Caki2 (cell line): ENCODE measurements around the gene APBA1. TPM values are rescaled to one million over a fixed set of nuclear protein-coding genes. Genes with fewer than 3 reads are reported as not detected.

Experiments used
- DNase-seq: peaks from one replicate; pipeline ENCODE4 v3.0.0-alpha.2; 2015; ENCODE audit warnings: low read depth
- in situ Hi-C: cut with HindIII; loops from 2 replicates; pipeline ENCODE4 v1.10.0; 2016; ENCODE audit warnings: low sequenced_read_pairs, low pct_unique_long_range_greater_than_20kb, mixed read lengths
- total RNA-seq: library from RNA; depleted of rRNA; stranded (reverse); fragments of >200 nt; shearing (Covaris generic); gene quantifications from 2 replicates; pipeline ENCODE4 v1.2.3, GENCODE V29; 2014; ENCODE audit warnings: low replicate concordance

The APBA1 gene
- total RNA-seq, 1 experiment from 2014 or later, result 6.5 TPM

DNA sequence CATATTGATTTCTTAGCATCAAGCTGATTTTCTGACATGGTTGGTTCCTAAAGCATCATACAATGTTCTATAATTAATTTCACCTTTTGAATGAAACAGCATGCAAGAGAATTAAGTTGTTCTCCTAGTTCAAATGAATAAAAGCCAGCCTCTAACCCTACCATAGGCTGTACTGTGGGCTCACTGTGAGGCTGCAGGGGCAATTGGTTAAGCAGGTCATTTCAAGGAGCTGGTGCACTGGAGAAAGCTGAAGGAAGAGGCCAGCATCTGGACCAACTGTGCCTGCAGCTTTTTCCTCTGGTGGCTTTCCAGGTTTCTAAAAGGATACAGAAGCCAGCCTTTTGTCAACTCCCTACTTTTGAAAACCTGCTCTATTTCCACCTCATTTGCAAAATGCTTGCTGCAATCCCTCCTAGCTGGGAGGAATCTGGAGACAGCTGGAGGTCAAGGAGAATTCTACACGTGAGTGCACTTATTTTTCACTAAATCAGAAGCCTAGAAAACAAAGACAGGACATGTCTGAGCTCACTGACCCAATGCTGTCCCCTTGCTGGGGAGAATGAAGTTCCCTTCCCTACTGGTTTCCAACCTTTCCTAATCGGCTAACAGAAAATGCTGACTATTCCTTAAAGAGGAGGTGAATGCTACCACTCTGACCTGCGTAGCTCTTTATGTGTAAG lies 158.9 kb downstream of the APBA1 start:
- in situ Hi-C loops, result no loop called here
- no peak for DNase-seq

DNA sequence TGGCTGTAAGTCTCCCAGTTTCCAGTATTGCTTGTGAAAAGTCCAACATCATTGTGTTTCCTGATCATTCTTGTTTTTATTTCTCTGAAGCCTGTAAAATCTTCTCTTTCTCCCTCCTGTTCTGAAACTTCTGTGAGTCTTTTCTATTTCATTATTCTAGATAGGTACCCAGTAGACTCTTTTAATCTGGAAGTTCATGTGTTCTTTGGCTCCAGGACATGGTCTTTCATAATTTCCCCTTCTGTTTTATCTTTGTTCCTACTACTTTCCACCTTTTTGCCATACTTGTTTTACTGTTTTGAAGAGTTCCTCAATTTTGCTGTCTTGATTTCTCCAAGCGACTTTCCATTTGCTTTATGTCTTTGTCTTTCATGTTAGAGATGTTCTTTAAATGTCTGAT lies 168.1 kb downstream of the APBA1 start:
- no peak for DNase-seq
- in situ Hi-C loops, result no loop called here

DNA sequence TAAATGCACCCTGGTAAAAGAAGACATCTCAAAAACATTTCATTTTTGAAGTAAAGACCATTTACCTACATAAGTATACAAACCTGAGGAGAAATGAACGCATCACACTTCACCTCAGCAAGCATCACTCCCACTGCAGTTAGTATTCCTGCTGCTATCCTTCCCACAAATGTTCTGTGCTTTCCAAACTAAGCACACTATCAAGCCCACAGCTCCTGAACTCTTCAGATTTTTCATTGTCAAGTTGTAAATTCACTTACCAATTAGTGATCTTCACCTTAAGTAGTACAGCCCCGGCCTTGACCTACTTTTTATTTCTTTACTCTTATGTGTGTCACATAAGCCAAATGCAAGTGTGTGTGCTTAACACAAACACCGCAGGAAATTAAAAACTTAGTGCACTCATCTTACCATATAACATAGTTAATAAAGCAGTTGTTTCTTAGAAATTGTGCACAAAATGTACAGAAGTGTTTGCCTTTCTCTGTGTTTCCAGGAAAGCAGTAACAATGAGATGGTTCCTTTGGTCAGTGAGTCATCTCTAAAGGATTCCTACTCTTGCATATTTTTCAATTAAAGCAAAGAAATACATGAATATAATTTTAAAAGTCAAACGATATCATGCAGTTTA lies 169.4 kb downstream of the APBA1 start:
- no peak for DNase-seq
- in situ Hi-C loops, result no loop called here

DNA sequence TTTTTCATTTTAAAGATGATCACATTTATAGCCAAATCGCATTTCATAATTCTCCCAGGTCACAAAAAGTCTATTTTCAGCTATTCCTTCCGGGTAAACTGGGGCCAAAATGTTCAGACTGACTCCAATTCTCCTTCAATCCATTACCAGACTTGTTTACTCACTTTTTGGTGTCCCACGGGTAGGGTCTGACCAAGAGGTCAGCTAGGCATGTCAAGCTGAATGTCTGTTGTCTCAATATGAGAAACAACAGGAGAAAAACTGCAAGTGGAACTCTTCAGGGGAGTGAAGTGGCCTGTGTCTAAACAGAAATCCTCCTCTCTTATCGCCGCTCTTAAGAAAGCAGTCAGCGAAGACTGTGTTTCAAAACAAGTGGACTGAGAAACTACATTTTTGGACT lies 171.3 kb downstream of the APBA1 start:
- no peak for DNase-seq
- in situ Hi-C loops, result no loop called here

DNA sequence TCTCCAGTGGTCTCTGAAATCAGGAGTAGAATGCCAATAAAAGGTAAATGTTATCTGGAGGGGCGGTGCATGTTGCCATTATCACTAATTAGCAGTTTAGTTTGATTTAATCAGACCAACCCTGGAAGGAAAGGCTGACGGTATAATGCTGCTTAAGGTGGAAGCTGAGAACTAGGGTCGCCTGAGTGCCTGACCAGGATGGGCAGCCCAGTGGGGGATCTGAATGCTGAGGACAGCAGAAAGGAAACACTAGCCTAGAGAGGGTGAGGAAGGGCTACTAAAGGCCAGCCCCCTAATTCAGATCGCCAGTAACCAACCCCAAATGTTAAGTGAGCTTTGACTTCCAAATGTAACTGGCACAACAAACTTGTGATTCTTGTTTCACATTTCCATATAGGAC lies 172.2 kb downstream of the APBA1 start:
- in situ Hi-C loops, result no loop called here

DNA sequence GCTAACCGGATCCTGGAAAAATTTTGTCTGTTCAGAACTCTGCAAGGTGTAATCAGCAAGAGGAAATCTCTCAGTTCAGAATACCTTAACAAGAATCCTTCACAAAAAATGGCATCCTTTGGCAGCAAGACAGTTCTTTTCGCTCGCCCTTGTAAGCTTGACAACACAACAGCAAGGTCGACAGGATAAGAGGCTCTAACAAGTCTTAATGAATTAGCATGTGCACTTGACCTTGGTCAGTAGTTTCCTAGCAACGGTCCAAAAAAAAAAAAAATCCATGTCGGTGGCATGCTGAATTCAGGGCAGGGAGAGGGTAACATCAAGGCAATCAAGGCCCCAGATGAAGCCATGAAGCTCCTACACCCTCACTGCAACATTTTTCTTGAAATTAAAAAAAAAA lies 172.8 kb downstream of the APBA1 start:
- DNase-seq, result no peak
- in situ Hi-C loops, result no loop called here

More for the DNA sequence above, 172.2 kb downstream of the APBA1 start:
- DNase-seq, result no peak

DNA sequence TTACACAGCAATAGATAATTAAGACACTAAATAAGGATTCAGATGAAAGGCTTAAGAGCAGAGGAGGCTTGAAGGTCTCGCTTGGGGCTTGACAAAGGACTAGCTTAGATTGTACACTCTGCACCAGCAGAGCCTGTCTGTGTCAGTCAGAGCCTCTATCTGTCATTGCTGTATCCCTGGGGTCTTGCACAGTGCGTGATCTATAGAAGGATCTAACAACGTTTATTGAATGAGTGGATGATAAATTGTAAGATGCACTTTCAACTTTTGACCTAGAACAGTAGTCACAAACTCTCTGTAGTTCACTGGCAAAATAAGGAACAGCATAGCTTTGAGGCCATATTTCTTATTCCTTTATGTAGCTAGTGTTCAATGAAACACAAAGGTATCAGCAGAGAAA lies 173.7 kb downstream of the APBA1 start:
- DNase-seq, result no peak
- in situ Hi-C loops, result no loop called here

DNA sequence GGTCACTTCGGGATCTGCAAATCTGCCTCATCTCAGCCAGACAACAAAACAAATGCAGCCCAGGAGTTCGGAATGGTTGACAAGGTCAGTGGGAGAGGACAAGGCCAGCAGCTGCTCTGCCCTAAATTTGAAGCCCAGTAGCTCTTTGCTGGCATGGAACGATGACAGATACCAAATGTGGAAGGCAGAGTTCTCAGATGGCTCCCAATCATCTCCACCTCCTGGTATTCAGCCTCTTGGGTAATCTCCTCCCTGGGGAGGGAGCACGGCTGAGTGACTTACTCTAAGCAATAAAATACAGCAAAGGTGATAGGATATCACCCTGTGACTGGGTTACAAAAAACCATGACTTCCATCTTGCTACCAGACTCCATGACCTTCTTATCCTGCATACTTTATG lies 174.4 kb downstream of the APBA1 start:
- in situ Hi-C loops, result no loop called here
- DNase-seq, result no peak

DNA sequence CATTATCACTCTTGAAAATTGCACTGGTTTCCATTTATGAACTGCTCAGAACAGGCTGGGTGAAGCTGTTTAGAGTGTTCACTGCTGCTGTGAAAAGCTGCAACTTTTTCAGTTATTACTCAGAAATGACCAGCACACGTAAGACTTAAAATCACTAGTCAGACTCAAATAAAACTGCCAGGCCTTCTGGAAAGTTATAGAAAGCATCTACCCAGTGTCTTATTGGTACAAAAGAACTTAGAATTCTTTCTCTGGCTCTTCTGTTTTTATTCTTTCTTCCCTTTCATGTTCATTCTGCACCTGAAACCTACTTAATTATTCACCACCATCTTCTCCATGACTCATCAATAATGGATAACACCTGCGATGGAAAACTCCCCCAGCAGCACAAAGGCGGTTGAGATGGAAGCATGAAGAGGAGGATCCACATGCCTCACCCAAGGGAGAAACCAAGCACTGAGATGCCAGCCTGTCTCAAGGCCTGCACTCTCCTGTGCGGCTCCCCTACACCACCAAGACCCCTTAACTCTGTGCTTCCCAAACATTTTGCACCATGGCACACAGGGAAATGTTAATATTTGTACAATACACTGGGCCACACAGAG lies 175.2 kb downstream of the APBA1 start:
- in situ Hi-C loops, result no loop called here
- no peak for DNase-seq

DNA sequence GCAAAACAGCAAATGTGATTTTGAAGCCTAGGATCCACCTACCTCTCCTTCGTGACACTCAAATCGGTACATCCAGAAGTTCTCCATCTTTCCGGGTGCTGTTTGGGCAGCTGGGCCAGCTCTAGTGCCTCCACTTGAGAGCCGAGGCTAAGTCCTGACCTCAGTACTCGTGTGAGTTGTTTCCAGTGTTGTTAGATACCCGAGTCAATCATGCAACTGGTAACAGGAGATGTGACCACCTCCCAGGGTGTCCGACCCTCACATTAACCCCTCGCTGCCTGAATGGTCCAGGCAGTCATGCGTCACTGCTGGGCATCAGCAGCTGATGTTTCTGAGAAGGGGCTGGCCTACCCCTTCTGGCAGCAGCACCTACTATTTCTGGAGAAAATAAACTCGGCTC lies 176.9 kb downstream of the APBA1 start:
- in situ Hi-C loops, result no loop called here
- no peak for DNase-seq

DNA sequence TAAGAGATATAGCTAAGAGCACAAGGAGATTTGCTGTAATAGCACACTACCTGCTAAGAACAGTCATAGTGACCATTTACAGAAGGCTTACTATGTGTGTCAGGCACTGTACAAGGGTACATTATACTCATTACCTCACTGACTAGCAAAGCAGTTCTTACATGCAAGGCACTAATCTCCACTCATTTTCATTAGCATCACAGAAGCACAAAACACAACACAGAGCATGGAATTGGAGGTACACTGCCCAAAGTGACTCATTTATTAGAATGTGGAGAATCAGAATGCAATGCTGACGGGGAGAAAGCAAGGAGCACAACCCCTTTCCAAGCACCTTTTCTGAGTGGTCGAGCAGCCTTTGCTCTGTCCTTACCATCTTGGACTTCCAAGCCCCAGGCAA lies 177.4 kb downstream of the APBA1 start:
- DNase-seq, result no peak
- in situ Hi-C loops, result no loop called here

DNA sequence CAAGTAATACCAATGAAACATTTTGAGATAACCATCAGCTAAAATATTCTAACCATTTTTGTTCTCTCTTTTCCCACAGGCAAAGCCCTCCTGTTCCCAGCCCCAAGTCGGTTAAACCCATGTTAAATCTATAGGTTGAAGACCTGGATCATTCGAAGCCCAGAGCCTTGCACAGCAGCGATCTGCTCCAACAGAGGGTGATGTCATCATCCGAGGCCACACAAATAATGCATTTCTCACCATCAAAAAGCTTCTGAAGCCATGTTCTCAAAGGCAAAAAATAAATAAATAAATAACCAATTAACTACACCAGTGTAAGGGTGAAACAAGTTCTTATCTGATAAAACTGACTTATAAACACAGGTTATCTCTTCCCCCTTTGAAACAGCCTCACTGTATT lies 178.0 kb downstream of the APBA1 start:
- no peak for DNase-seq
- in situ Hi-C loops, result no loop called here

DNA sequence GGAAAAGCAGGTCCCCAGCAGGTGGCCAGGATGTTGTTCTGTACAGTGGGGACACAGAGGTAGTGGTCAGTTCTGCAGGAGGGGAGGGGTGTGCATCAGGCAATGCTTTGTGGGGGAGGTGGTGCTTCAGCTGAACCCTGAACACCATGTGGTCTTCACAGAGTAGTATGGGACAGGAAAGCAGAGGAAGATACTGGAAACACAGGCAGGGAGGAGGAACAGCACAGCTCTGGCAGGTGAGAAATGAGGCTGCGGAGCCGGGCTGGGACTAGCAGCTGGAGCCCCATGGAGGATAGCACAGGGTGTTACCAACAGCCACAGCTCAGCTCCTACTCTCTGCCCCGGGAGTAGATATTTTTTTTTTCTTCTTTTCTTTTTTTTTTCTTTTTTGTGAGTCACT lies 185.7 kb downstream of the APBA1 start:
- in situ Hi-C loops, result no loop called here
- DNase-seq, result no peak

DNA sequence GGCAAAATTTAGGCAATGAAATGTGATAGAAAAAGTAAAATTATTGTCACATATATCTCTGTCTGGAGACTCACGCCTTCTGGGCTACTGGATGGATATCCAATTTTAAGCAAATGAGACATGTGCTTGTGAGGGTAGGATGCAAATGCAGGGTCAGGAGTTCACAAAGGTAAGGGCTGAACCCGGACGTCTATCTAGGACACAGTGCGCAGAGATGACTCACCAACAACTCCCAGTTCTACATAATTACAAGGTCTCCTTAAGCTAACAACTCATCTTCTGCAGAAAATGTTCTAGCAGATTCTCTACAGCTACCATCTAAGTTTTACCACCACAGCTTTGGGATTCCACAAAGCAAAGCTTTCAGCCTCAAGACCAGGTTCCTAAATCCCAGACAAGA lies 186.7 kb downstream of the APBA1 start:
- no peak for DNase-seq
- in situ Hi-C loops, result no loop called here

DNA sequence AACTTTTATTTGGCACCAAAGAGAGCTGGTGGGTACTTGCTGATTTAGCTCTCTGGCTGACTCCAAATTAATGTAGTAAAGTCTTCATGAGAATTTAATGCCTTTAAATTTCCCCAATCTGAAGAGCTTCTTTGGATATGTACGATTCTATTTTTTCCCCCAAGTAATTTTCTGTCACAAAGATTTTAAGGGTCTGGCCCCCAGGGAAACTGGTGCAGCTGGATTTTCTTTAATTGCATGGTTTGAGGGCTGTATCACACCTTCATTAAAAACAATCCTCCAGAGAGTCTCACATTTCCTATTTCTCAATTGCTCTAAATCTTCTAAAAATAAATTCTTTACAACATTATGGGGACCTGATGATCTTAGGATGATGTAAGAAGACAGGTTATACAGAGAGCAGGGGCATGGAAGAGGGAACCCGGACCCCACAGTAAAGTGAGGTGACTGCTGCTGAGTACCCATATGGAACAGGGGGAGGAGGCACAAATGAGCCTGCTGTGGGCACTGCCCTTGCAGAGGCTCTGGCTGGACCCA lies 188.2 kb downstream of the APBA1 start:
- in situ Hi-C loops, result no loop called here
- DNase-seq, result no peak

DNA sequence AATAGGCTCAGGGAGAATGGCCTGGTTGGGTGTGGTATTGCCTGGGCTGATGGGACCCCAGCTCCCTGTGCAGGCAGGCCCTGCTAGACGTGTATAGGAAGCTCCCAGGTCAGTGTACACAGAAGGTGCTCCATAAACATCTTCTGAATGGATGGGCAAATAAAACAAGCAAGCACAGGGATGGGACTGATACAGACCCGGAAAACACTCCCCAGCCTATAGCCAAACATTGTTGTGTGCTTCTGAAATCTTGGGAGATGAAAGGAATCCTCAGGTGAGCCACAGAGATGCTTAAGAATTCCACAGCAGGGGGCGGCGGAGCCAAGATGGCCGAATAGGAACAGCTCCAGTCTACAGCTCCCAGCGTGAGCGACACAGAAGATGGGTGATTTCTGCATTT lies 195.4 kb downstream of the APBA1 start:
- no peak for DNase-seq
- in situ Hi-C loops, result no loop called here

DNA sequence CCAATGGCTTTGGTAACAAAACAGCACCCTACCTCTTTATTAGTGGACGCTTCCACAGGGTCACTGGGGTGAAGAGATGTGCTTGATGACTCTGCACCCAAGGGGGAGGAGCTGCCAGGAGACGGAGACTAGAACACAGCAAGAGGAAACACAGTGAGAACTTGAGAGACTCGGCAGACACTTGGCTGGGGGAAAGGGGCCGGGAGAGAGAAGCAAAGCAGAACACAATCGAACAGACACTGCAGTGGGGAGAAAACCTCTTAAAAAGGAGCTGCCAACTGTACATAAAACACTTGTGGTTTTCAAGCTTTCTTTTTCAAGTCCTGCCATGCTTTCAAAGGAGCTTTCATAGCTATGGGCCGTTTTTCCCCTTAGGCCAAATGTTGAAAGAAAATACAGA lies 196.2 kb downstream of the APBA1 start:
- in situ Hi-C loops, result no loop called here
- DNase-seq, result no peak

DNA sequence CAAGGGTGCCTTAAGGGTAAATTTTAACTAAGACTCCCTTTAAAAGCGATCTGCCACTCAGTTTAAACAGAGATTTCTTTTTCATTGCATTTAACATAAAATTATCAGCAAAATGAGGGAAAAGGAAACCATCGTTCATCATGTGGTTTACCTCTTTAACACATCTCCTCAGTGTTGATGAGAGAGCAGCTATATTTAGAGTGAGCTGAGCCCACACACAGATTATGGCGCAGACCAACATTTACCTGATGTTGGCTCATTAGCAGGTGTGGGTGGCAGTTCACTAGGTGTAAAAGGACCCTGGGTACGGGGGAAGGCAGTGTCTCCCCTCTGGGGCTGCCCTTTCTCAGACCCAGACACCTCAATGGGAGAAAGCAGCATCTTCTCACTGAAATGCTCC lies 197.3 kb downstream of the APBA1 start:
- no peak for DNase-seq
- in situ Hi-C loops, result no loop called here

DNA sequence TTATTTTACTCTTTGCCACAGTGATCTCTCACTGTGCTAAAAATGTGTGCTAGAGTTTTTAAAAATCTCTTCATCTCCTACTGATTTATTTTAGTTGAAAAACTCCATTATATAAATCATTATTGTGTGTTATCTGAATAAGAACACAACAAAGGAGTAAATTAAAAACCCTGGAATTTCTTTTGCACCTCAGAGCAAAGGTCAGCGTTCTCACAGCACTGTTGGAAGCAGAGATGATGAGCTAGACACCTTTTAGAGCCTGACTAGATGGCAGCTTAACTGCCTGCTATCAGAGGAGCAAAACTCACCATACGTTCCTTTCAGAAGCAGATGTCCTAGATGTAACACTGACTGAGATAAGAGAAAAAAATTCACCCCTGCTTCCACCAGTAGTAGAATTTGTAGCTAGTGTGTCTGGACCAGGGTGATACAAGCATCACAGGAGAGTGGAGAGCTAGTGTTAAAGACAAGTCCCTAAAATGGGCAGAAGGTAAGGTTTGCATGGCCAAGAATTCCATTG lies 200.0 kb downstream of the APBA1 start:
- DNase-seq, result no peak
- in situ Hi-C loops, result no loop called here
